WTC11 (cell line): ENCODE results near the gene GID8. TPM values are rescaled to one million over a fixed set of nuclear protein-coding genes. Genes with fewer than 3 reads are reported as not detected.

Source experiments
- ATF1 ChIP-seq: sonication (generic); formaldehyde crosslinking; IDR thresholded peaks from 2 replicates; pipeline ENCODE4 v1.8.1; 2023; ENCODE audit warnings: mild to moderate bottlenecking, moderate library complexity, missing genetic modification reagents
- CDX4 ChIP-seq: fragments of 250-450 bp; sonication (Bioruptor Pico); IDR thresholded peaks from 2 replicates; pipeline ENCODE4 v1.9.0; 2021; ENCODE audit warnings: moderate library complexity, mild to moderate bottlenecking, inconsistent platforms, borderline replicate concordance
- E2F1 ChIP-seq: sonication (generic); formaldehyde crosslinking; IDR thresholded peaks from 2 replicates; pipeline ENCODE4 v1.8.0; 2022; ENCODE audit warnings: mild to moderate bottlenecking, missing genetic modification reagents
- E2F4 ChIP-seq: sonication (generic); formaldehyde crosslinking; IDR thresholded peaks from 2 replicates; pipeline ENCODE4 v1.8.1; 2022; ENCODE audit warnings: low read depth, mild to moderate bottlenecking, moderate library complexity, missing genetic modification reagents, borderline replicate concordance
- FOXP1 ChIP-seq: sonication (generic); formaldehyde crosslinking; IDR thresholded peaks from 2 replicates; pipeline ENCODE4 v1.8.0; 2022; ENCODE audit warnings: missing genetic modification reagents, mild to moderate bottlenecking, moderate library complexity, borderline replicate concordance
- FOXP4 ChIP-seq: sonication (generic); formaldehyde crosslinking; IDR thresholded peaks from 2 replicates; pipeline ENCODE4 v1.8.0; 2022; ENCODE audit warnings: mild to moderate bottlenecking, missing genetic modification reagents
- GRHL2 ChIP-seq: fragments of 250-450 bp; sonication (Bioruptor Pico); IDR thresholded peaks from 2 replicates; pipeline ENCODE4 v1.8.0; 2022; ENCODE audit warnings: mild to moderate bottlenecking, moderate library complexity; ENCODE audit not compliant: insufficient replicate concordance, severe bottlenecking
- HMGA2 ChIP-seq: fragments of 250-450 bp; sonication (Bioruptor Pico); IDR thresholded peaks from 2 replicates; pipeline ENCODE4 v1.4.0; 2021; ENCODE audit warnings: mild to moderate bottlenecking, moderate library complexity
- IRF1 ChIP-seq: sonication (generic); formaldehyde crosslinking; IDR thresholded peaks from 2 replicates; pipeline ENCODE4 v1.8.0; 2023; ENCODE audit warnings: missing genetic modification reagents
- MYBL2 ChIP-seq: sonication (generic); formaldehyde crosslinking; IDR thresholded peaks from 2 replicates; pipeline ENCODE4 v1.8.1; 2023; ENCODE audit warnings: mild to moderate bottlenecking, moderate library complexity, missing genetic modification reagents
- NFATC4 ChIP-seq: fragments of 250-450 bp; sonication (Bioruptor Pico); IDR thresholded peaks from 2 replicates; pipeline ENCODE4 v1.9.0; 2021; ENCODE audit warnings: mild to moderate bottlenecking
- NFYB ChIP-seq: sonication (generic); formaldehyde crosslinking; conservative IDR thresholded peaks from 2 replicates; pipeline ENCODE4 v1.8.0; 2022; ENCODE audit warnings: low read depth, missing genetic modification reagents
- NR2C2 ChIP-seq: sonication (generic); formaldehyde crosslinking; IDR thresholded peaks from 2 replicates; pipeline ENCODE4 v1.8.0; 2022; ENCODE audit warnings: mild to moderate bottlenecking, missing genetic modification reagents
- SMAD4 ChIP-seq: sonication (generic); formaldehyde crosslinking; IDR thresholded peaks from 2 replicates; pipeline ENCODE4 v1.8.0; 2022; ENCODE audit warnings: mild to moderate bottlenecking, missing genetic modification reagents
- SOX15 ChIP-seq: fragments of 250-450 bp; sonication (Bioruptor Pico); IDR thresholded peaks from 2 replicates; pipeline ENCODE4 v1.9.0; 2021; ENCODE audit warnings: mild to moderate bottlenecking
- TCF7 ChIP-seq: sonication (generic); formaldehyde crosslinking; IDR thresholded peaks from 2 replicates; pipeline ENCODE4 v1.8.0; 2022; ENCODE audit warnings: mild to moderate bottlenecking, low read depth, missing genetic modification reagents, moderate library complexity
- TP53 ChIP-seq: sonication (generic); formaldehyde crosslinking; IDR thresholded peaks from 2 replicates; pipeline ENCODE4 v1.8.1; 2023; ENCODE audit warnings: mild to moderate bottlenecking, missing genetic modification reagents
- ZMAT4 ChIP-seq: fragments of 250-450 bp; sonication (Bioruptor Pico); IDR thresholded peaks from 2 replicates; pipeline ENCODE4 v1.9.0; 2021; ENCODE audit warnings: mild to moderate bottlenecking
- ZNF138 ChIP-seq: sonication (generic); formaldehyde crosslinking; conservative IDR thresholded peaks from 2 replicates; pipeline ENCODE4 v1.8.1; 2022; ENCODE audit warnings: mild to moderate bottlenecking, moderate library complexity, missing genetic modification reagents
- ZNF281 ChIP-seq: sonication (generic); formaldehyde crosslinking; IDR thresholded peaks from 2 replicates; pipeline ENCODE4 v1.8.0; 2023; ENCODE audit warnings: mild to moderate bottlenecking, missing genetic modification reagents
- ZNF425 ChIP-seq: fragments of 250-450 bp; sonication (Bioruptor Pico); conservative IDR thresholded peaks from 2 replicates; pipeline ENCODE4 v1.9.0; 2021; ENCODE audit warnings: mild to moderate bottlenecking
- ZNF512 ChIP-seq: sonication (generic); formaldehyde crosslinking; IDR thresholded peaks from 2 replicates; pipeline ENCODE4 v1.8.1; 2022; ENCODE audit warnings: missing genetic modification reagents, borderline replicate concordance
- ZSCAN18 ChIP-seq: fragments of 250-450 bp; sonication (Bioruptor Pico); IDR thresholded peaks from 2 replicates; pipeline ENCODE4 v2.1.2; 2022; ENCODE audit warnings: mild to moderate bottlenecking, moderate library complexity
- total RNA-seq: library from RNA; stranded (reverse); gene quantifications from 3 replicates; pipeline ENCODE4 v1.2.3, GENCODE V29; 2021

GID8 gene
- total RNA-seq, 1 experiment from 2014 or later = 70.2 TPM

GRCh38 chr20:62937268-62938104 is 461 bp upstream of the GID8 start (continued):
- TF ChIP-seq E2F4 (no peak), E2F1 (CRISPR knock-in tag) (peak; percentile 35; the same call in 1 of the 2 replicates), NFATC4 (CRISPR knock-in tag) (no peak; the same call in 1 of the 2 replicates), NFYB (CRISPR knock-in tag) (peak; percentile 74), NR2C2 (CRISPR knock-in tag) (no peak), MYBL2 (peak; percentile 58; the same call in 1 of the 2 replicates), ATF1 (CRISPR knock-in tag) (no peak), ZMAT4 (no peak), CDX4 (no peak), FOXP4 (CRISPR knock-in tag) (peak; percentile 72; the same call in 1 of the 2 replicates), TP53 (peak; percentile 49; the same call in 1 of the 2 replicates), HMGA2 (CRISPR knock-in tag) (no peak), ZNF281 (CRISPR knock-in tag) (peak; percentile 85; the same call in 1 of the 2 replicates), ZNF138 (CRISPR knock-in tag) (no peak), FOXP1 (CRISPR knock-in tag) (0 out of 2 replicates have a peak, but pooled peaks have one; percentile 35), SMAD4 (CRISPR knock-in tag) (no peak), SOX15 (no peak), TCF7 (CRISPR knock-in tag) (no peak), ZSCAN18 (CRISPR knock-in tag) (no peak), ZNF425 (CRISPR knock-in tag) (no peak), ZNF512 (CRISPR knock-in tag) (no peak), GRHL2 (CRISPR knock-in tag) (no peak), IRF1 (no peak)
